NCI-H1436 treated with DMSO at 0.1 percent for 48 hours (cell line): ENCODE measurements around the gene ERAP2.
"Not testable (repeated sequence)": the region's sequence is repeated elsewhere in the genome, so short reads cannot be mapped to it uniquely, and the experiment has no call there.

ENCODE experiments used
- DNase-seq: peaks from one replicate; lab custom pipeline; 2025; lab: John Stamatoyannopoulos, UW

The ERAP2 gene

DNA sequence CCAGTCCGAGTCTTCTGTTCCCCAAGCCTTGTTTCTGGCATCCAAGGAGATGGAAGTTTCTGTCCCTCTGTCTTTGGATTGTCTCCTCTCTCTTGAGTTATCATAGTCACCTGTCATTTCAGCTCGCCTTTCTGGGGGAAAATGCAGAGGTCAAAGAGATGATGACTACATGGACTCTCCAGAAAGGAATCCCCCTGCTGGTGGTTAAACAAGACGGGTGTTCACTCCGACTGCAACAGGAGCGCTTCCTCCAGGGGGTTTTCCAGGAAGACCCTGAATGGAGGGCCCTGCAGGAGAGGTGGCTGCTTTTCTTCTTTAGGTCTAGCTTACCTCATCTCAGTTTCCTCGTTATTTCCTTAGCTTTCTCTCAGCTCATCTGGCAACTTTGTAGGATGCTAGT lies 25.1 kb downstream of the ERAP2 start:
- no peak for DNase-seq

DNA sequence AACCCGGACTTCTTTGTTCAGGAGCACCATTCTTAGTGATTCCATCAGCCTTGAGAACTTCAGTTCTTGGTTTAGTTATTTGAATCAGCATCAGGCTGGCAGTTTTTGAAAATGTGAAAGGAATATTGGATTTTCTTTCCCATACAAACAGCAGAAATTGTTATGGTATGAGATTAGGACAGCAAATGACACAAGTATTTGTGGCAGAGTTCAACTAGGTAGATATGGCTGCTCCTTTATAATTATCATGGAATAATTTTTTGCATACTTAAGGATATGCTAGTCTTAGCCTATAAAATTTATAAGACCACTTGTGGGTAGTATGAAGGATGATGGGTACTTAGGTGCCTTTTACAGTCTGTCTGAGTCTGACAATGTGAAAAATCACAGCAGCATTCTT lies 25.5 kb downstream of the ERAP2 start:
- DNase-seq, result no peak

DNA sequence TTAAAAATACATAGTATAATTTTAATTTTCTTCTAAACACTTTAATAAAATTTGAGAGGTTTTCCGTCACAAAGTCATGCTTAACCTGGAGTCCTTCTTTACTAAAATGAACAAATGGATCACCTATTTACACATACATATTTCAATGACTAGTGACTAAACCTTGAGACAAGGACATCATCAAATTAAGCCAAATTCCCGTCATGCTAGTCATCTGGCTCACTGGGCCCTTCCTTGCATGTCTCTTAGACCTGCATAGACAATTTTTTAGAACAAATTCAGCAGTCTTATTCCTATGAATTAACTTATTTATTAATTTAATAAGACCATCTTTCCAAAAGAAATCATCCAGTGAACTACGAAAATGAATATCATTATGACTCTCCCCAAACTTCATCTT lies 26.6 kb downstream of the ERAP2 start:
- no peak for DNase-seq

- no peak for DNase-seq
These were observed 27.0 kb downstream of the ERAP2 start for GRCh38 chr5:96903300-96903699.

DNA sequence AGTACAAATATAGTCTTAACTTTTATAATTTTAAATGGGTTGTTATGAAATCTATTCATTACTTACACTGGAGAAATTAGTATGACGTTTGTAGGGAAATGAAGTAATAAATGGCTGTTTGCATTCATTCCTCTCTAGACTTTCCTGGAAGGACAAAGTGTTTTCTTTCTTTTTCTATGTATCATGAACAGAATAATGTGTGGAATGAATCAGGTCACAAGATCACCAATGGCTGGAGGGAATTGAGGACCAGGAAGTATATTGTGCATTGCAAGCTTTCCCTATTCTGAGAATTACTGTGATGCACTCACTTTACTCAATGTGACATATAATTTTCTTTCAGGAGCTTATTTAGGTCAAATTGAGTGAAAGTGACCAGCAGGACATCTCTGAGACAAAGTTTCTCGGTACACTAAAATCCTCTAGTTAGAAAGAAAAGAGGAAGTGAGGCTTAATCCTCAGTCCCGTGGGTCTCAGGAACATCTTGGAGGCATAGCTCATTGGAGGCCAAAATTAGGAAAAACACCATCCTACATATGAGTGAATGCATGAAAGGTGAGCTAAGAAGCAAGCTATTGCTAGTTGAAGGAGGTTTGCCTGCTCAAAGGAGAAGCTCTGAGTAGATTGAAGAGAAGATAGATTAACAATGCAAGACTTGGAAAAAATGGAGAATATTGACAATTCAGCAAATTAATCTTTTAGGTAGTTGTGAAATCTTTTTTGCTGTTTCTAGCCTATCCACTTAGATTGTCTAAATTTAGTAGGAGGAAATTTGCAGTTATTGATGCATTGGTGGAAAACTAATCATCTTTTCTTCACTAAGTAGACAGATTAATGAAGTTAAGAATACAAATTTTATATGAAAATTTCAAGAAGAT lies 28.0 kb downstream of the ERAP2 start:
- DNase-seq, result no peak

DNA sequence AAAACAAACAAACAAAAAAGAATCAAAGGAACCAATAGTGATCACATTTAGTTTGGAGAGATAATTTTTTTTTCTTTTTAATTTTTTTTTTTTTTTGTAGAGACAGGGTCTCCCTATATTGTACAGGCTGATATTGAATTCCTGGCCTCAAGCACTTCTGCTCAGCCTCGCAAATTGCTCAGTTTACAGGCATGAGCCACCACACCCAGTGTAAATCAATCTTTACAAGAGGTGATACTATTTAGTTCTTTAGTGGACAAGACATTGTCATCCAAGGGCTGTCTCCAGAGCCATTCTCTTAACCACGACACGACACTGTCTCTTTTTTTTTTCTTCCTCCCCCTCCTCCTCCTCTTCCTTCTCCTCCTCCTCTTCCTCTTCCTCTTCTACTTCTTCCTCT lies 29.6 kb downstream of the ERAP2 start:
- no peak for DNase-seq

DNA sequence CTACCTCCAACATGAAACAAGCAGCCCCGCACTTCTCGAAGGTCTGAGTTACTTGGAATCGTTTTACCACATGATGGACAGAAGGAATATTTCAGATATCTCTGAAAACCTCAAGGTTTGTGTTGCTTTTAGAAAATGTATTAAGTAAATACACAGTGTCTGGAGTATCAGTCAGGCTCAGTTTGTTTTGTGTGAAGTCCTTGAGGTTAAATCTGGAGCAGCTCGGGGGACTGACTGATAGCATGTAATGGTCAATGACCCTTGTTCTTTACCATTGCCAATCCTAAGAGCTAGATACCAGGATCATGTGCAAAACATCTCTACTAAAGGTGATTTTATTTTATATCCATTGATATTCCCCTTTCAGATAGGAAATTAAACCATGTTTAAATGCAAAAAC lies 32.7 kb downstream of the ERAP2 start:
- no peak for DNase-seq

DNA sequence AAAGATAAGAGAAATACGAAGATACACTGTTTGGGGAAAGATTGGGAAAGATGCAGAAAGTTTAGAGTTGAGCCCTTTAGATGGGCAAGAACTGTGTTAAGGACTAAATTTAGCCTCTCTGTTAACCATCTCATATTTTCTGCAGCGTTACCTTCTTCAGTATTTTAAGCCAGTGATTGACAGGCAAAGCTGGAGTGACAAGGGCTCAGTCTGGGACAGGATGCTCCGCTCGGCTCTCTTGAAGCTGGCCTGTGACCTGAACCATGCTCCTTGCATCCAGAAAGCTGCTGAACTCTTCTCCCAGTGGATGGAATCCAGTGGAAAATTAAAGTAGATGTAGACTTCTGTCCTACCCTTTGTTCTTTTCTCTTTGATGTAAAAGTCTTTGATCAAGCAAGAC lies 33.1 kb downstream of the ERAP2 start:
- no peak for DNase-seq

DNA sequence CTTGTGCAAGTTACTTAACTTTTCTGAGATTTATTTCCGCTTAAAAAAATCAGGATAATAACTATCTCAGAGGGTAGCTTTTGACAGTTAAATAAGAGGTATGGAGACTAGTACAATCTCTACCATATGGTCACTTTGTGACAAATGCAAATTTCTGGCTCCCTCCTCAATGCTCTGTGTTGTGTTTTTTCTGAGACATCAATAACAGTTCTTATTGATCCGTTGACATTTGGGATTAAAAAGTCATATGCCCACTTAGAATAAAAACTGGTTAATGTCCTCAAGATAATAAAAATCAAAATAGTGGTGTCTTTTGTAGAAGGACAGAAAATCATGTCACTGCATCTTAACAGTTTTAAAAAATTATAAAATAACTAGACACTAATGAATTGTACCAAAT lies 34.8 kb downstream of the ERAP2 start:
- no peak for DNase-seq

- no peak for DNase-seq
These were observed 36.9 kb downstream of the ERAP2 start for GRCh38 chr5:96913233-96913632.

DNA sequence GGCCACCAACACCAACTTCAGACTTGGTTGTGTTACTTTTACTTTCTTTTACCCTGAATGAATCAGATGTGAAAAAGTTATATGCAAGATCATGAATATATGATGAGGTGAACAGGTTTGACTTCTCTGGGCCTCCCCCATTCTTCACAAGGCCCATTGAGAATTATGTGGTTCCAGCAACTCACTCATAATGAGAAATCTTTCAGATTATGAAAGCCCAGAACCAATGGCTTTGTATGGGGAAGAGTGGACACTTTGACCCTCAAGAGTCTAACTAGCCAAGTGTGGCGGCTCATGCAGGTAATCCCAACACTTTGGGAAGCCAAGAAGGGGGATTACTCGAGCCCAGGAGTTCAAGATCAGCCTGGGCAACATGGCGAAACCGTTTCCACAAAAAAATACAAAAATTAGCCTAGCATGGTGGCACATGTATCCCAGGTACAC lies 43.5 kb downstream of the ERAP2 start:
- DNase-seq, result no peak

DNA sequence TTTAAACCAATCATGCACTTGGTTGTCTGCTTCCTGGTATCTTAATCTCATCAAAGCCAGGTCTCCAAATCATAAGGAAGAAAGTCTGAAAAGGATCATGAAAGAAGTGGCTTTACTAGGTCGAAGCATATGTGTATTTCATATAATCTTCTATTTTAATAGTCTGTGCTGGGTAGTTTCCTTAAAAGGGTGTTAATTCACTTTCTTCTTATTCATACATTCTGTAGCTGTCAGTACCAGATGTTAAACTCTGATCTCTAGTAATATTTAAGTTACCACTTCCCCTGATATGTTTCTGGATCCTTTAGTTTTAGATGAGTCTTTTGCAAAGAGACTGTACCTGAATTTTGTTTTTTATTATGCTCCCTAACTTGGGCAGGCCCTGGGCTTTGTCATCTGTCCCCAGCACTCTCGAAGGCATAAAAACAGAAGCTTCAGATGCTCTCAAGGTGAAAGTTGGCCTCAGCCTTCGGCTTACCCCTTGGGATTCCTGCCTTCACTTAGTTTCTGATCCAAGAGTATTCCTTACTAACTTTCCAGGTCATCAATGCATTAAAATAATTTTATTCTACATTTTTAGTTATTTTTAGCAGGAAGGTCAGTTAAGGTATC lies 44.5 kb downstream of the ERAP2 start:
- DNase-seq, result no peak

GRCh38 chr5:96922499-96923244 lies 46.4 kb downstream of the ERAP2 start:
- DNase-seq, result no peak

GRCh38 chr5:96924016-96924443 lies 47.7 kb downstream of the ERAP2 start:
- no peak for DNase-seq

- no peak for DNase-seq
These were observed 50.0 kb downstream of the ERAP2 start for GRCh38 chr5:96926276-96926675.

DNA sequence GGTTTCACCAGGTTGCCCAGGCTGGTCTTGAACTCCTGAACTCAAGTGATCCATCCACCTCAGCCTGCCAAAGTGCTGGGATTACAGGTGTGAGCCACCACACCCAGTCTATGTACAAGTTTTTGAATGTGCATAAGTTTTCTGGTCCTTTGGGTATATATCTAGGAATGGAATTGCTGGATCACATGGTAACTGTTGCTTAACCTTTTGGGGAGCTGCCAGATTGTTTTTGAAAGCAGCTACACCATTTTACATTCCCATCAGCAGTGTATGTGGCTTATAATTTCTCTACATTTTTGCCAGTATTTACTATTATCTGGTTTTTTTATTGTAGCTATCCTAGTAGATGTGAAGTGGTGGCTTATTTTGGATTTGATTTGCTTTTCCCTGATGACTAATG lies 50.7 kb downstream of the ERAP2 start:
- DNase-seq, result no peak

DNA sequence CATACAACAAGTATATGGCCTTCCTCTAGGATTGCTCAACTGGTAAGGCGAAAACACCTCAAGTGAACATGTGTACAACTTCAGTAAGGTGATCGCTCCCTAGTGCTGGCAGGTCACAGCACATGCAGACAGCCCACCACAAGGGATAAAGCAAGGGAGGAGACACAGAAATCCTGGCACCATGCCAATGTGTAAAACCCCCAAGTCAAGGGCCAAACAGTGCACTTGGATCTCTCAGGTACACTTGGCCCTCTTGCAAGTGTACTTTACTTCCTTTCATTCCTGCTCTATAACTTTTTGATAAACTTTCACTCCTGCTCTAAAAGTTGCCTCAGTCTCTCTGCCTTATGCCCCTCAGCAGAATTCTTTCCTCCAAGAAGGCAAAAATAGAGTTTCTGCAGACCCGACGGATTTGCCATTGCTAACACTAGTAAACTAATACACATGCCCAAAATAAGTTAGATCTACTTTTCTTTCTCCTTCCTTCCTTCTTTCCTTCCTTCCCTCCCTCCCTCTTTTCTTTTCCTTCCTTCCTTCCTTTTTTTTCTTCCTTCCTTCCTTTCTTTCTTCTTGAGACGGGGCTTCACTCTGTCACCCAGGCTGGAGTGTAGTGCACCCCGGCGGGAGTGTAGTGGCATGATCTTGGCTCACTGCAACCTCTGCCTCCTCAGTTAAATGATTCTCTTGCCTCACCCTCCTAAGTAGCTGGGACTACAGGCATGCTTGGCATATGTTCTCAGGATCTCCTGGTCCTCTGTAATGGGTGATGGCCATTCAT lies 52.8 kb downstream of the ERAP2 start:
- no peak for DNase-seq

DNA sequence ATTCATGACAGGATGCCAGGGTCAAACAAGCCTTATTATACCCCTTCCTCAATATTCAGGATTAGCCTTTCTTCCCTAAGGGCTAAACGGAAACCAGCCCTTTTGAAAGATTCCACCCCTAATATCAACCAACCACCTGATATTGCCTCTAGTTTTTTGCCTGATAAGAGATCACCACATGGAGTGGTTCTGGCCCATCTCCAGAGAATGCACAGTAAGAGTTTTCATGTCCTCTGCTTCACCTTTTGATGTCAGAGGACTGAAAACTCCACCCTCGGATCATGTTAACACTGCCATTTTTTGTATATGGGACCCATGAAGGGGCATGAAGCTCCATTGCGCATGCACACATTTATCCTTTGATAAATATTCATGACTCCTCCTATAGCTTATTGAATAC lies 53.8 kb downstream of the ERAP2 start:
- DNase-seq, result no peak

DNA sequence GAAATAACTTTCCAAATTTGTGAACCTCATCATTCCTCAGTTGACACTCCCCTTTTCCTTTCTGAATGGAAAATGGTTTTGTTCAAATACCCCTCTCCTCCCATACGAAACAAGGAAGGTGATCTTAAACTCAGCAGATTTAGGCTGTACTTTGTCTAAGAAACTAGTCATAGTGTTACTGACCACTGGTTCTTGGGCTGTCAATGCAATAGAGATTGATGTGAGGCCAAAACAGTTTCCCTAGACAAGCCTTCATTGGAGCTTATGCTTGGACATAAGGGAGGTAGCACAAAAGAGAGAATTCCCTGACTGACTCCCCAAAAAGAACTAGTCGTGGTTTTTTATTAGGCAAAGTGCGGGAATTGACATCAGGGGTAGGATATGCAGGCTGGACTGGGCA lies 54.3 kb downstream of the ERAP2 start:
- DNase-seq, result no peak

DNA sequence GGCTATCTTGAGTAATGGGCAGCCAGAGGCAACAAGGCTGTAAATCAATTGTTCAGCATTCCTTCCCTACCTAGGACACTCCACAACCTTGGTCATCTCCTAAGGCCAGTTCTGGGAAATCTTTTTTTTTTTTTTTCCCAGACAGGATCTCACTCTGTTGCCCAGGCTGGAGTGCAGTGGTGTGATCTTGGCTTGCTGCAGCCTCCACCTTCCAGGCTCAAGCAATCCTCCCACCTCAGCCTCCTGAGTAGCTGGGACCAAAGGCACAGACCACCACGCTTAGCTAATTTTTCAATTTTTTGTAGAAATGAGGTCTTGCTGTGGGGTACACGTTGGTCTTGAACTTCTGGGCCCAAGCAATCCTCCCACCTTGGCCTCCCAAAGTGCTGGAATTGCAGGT lies 54.7 kb downstream of the ERAP2 start:
- DNase-seq, result not testable (repeated sequence)

GRCh38 chr5:96931605-96932004 lies 55.3 kb downstream of the ERAP2 start:
- no peak for DNase-seq

DNA sequence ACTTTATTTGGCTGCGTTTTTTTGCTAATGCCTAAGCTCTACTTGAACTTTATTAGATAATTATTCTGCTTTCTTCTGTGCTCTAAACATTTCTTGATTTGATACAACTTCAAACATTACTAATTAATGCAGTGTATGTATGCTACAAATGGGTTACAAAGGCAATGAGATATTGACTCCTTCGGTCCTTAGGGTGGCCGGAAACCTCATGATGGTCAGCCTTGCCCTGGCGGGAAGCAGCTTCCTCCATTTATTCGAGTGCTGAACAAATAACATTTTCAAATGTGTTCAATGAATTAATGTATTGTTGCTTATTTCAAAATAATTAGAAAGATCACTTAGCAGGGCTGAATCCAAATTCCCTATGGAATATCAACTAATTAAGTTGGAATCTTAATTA lies 55.7 kb downstream of the ERAP2 start:
- DNase-seq, result no peak
